GM19240 (cell line): ENCODE data around the gene RCAN2.

ENCODE experiments used
- DNase-seq: peaks from one replicate; pipeline ENCODE4 v3.0.0; 2011; ENCODE audit warnings: low spot score; ENCODE audit not compliant: insufficient read length

Gene RCAN2

DNA sequence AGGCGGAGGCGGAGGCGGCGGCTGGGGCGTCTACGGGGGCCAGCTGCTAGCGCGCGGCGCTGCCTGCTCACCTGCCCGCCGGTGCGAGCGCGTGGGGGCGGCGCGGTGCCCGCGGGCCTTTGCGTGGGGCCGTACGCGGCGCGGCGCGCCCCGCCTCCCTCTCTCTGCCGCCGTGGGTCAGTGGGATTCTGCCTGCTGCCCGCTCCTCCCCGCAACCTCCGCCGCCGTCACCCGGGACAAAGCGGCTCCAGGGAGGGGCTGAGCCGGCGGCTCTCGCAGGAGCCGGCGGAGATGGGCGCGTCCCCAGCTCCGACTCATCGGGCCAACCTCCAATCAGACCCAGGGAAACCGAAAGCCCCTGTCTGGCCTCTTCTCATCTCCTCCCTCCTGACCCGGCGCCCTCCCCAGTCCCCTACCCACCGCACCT lies at the start of gene RCAN2:
Gene RCAN2 (minus strand): TSS at position 249 of the 427 bp plus-strand sequence.
- DNase-seq: no peak

DNA sequence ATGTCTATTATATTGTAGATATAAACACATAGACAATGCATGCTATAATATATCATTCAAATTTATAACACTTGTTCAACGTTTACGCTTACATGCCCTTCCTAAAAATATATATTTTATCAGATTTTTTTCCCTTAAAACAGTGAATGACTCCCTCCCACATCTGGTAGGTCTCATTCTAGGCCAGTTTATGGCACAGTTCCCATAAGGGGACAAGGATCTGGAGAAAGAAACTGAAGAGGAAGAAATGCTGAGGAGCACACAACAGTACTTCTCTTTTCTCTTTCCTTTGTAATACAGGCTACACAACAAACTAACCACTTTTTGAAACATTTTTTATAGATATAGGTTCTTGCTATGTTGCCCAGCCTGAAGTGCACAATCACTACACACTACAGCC lies 48.6 kb upstream of the RCAN2 start:
- DNase-seq: no peak

DNA sequence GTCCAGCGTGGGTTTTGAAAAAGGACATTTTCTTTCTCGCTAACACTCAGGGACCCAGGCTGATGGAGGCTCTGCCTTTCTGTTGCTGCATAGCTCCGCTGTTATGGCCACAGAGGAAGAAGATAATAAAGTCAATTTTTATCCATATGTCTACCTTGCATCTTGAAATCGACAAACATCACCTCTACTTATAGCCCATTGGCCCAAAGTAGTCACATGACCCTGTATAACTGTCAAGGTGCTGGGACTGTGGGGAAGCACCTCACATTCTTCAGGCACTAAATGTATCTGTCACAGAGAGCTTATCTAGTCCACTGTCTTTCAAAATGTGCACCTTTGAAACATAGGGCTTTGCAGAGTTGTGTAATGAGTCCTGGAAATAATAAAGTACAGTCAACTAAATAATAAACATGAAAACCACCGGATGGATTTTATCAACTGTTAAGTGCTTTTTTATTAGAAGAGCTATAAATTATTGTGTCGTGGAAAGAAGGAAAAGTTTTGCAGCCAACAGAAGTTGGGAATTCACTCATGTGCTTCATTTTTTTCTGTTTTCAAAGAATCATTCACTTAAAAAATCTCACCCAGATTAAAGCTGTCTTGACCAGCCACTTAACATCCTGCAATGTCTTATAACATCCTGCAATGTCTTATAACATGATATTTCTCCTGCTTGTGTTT lies 47.7 kb upstream of the RCAN2 start:
- no peak for DNase-seq

DNA sequence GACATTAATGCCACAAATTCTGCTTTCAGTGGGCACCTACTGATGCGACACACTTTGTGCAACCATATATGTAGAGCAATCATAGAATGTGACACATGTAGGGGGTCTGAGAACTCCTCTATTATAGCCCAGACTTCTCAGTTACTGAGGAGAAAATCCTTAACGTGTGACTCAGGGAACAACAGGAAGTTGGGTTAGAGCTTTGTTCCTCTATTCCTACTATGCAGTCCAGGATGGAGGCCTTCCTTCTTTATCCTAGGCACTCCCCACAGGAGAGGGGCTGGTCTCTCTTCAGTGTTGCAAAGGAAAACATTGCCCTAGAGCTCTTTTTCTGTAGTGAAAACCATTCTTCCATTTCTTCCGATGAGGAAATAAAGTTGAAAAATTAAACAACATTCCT lies 39.6 kb upstream of the RCAN2 start:
- no peak for DNase-seq

DNA sequence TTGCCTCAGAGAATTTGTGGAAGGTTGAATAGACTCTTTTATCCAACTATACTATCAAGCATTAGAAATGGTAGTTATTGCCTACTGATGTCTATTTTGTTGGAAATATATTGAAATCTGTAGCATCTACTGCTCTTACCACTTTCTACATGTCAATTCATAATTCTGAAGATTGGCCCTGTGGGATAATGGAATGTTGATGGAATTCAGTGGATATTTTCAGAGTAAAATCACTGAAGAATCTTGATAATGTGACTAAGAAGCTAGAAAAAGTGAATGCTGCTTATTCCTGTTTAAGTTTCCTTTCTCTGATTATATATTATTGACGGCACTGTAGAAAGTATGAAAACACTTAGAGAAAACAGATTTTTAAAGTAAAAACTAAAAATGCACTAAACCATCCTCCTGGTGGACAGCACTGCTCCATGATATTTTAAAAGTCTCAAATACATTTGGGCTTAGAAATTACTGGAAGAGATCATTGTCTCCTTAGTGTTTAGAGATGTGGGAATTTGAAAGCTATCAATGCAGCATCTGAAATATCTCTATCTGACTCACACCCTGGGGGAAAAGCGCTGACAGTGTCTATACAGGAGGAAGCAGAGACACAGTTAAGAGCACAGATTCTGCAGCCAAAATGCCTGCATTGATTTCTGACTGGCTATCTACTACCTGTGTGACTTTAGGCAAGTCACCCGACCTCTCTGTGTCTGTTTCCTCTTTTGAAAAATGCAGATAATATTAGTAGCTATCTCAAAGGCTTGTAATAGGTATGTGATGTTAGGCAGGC lies 37.9 kb upstream of the RCAN2 start:
- no peak for DNase-seq

DNA sequence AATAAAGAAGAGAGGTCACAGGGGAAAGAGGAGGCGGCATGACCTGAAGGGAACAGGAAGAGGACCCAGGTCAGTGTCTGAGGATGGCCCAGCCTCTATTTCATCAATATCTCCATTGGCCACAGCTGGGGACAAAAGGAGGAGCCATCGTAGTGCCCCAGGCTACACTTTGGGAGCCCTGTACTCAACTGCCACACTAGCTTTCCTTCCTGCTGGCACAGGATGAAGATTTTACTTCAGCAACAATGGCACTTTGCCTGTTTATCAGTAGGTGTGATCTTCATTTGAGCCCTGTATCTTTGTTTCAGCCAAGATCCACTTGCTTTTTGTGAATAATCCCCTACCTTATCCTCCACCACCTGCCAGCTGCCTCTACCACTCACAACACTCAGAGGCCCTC lies 35.4 kb upstream of the RCAN2 start:
- DNase-seq: no peak

DNA sequence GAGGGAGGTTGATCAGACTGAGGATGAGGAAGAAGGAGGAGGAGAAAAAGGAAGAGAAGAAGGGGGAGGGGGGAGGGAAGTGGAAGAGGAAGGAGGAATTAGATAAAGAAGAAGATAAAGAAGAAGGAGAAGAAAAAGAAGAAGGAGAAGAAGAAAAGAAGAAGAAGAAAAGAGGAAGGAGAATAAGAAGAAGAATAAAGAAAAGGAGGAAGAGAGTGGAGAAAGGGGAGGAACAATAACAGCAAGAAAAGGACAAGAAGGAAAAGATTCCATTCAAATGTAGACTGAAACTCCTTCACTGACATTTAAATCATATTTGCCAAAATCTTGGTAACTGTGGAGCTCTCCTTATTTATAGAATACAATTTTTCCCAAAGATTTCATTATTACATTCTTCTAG lies 34.3 kb upstream of the RCAN2 start:
- no peak for DNase-seq

DNA sequence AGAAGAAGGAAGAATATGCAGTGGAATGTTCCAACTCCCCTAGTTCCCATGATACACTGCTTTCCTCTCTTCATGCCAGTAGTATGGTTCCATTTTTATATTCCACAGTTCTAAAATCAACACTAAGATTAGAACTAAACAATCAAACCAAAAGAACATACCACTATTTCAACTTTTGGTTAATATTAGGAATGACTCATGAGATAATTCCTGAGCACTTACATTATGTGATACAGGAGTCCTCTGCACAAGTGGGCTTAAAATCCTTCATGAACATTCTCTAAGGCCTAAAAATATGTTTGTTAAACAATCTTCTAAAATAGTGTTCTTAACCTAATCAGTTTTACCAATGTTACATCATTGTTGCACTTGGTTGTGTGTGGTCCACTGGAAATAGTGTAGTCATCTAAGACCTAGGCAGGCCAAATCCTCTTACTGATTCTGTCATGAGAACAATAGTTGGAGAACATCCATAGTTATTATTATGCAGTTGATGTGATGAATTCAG lies 30.3 kb upstream of the RCAN2 start:
- no peak for DNase-seq

DNA sequence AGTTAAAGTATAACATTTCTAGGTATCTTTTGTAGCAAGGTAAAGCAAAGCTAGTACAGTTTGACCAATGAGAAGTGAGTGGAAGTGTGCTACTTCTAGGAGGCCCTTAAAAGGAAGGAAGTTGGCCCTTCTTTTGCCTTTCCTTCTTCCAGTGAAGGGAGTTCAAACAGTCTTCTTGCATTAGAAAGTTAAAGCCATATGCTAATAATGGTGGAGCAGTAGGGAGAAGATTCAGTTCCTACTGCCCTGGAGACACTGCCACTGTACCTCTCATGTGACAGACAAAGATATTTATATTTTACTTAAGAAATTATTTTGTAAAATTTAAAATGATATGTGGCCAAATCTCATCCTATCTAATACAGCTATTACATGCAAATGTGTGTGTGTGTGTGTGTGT lies 26.0 kb upstream of the RCAN2 start:
- no peak for DNase-seq

DNA sequence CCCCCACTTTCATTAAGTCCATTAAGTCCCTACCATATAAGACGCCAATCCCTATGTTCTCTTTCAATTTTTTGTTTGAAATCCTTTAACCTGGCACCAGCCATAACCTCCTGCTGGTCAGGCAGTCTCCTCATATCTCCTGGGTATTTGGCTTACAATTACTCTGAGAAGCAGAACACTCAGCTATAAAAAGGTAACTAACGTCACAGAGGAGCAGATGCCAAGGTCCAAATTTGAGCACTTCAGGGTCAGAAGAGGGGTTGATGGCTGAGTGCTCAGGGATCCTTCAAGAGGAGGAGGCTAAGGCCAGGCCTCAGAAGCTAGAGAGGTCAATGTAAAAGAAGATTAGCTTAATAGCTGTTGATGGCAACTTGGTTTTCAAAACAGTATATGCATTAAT lies 22.3 kb upstream of the RCAN2 start:
- no peak for DNase-seq

DNA sequence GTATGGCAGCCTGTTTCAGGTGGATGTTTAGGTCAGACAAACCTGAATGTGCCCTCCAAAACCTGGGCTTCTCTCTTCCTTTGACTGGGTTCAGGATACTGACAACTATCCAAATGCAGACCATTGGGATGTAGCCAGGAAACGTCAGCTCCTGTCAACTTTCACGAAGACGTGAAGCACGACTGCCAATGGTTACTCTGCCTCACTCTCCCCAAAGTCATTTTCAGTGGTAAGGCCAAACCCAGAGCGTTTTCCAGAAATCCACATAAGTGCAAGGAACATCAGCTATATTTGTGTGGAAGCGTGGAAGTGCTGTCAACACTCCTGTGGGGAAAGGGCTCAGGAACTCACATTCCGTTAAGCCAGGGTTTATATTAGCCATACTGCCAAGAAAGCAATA lies 20.1 kb upstream of the RCAN2 start:
- DNase-seq: no peak

DNA sequence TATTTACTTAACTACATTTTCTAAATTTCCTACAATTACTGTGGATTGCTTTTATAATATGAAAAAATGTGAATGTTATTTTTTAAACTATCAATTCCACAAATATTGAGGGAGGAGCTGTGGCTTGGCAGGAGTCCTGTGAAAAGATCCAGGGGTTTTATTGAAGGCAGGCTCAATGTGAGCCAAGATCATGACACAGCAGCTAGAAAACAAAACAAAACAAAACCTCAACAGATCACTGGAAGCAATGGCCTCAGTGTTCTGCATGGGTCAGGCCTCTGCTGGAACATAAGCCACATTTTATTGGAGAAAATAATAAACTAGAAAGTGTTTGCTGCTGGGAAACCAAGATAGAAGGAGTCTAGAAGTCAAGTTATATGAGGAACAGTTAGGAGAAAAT lies 19.4 kb upstream of the RCAN2 start:
- no peak for DNase-seq

DNA sequence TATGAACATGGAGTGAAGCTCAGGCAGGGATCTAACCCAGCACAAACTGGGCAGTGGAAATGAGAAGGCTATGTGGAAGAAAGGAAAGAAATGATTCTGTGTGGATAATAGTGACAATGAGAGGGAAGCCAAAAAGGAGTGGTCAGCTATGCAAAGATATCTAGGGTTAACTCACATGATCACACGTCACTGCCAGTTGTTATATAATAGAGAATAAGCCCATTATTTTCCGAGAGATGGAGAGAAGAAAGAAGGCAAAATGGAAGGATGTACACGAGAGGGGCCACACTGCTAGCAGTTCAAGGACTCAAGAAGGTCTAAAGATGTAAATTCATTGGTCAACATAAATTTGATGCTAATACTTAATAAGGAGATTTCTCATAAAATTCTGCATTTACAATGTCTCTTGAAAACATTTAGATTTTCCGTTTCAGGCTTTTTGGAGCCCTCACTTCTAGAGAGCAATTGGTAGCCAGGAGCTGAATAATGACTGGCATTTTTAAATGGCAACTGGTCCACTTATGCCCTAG lies 18.8 kb upstream of the RCAN2 start:
- no peak for DNase-seq

DNA sequence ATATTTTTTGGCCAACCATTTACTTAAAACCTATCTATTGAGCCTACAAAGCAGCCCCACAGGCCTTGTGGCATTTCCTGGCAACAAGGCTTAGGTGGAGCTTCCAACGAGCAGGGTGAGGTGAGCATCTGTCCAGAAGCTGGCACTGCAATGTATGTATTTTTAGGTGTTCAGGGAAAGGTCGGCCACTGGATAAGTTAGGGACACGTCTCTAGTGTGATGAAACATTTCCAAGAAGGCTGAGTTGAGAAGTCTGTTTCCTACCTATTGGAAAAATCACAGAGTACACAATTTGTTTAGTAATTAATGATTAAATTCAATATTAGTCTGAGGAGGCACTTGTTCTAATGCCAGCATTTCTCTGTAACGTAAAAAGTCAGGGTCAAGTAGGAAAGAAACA lies 17.8 kb upstream of the RCAN2 start:
- no peak for DNase-seq

DNA sequence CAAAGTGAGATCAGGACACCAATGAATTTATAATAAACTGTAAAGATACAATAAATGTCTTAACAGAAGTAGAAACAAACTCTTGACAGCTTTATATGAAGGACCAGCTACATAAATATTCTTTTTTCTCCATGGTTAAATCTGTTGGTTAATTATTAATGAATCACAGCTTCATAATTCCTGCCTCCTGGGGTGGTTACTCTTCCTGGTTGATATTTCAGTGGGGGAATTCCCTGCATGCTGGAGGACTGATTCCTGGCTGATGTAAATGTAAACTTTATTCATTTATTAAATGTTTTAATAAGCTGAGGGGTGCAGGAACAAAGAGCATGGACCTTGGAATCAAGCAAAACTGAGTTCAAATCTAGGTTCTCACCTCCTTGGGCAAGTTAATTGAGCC lies 16.2 kb upstream of the RCAN2 start:
- DNase-seq: no peak

DNA sequence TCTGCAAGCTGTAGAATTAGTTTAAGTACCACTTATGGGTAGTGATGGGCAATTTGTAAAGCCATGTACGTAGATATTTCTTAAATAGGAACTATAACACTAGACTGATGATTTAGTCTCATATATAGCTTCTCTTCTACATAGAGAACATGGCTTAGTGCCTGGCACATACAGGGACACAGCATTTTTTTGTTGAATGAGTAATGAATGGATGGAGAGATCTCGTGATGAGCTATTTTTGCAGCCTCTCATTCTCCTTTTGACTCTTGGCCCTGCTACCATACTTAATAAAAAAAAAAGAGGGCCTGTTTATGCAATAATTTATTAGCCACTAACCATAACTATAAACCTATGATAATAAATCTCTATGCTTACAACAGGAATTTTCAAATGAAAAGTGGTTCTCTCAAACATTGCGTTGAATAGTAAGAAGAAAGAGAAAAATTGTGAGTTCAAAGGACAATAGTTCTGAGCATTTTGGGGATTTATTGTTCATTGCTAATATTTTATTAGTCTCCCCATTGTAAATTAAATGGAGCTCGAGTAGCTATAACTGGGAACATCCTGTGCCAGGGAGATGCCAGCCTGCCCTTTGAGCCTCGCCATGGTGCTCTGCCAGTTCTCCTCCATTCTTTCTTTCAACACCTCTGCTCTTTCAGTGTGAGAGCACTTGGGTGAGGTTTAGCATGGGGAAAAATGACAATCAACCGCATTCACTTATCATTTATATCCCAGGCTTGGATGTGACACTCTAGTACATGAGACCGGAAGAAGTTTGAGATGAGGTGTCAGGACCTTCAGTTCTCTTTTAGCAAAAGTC lies 14.7 kb upstream of the RCAN2 start:
- DNase-seq: no peak

DNA sequence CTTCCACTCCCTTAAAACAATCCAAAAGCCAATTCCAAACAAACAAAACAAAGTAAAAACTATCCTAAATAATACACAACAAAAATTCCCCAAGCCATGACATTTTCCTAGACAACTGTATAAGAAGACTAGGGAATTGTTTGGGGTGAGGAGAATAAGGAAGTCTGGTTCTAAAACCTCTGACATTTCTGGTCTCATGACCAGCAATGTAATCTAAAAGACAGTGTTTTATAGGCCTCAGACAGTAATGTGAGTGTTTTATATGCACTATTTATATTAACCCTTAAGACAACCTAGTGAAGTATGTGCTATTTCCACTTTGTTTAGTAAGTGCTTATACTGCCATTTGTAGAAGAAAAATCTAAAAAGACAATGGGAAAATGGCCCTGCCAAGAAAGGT lies 13.0 kb upstream of the RCAN2 start:
- DNase-seq: no peak

DNA sequence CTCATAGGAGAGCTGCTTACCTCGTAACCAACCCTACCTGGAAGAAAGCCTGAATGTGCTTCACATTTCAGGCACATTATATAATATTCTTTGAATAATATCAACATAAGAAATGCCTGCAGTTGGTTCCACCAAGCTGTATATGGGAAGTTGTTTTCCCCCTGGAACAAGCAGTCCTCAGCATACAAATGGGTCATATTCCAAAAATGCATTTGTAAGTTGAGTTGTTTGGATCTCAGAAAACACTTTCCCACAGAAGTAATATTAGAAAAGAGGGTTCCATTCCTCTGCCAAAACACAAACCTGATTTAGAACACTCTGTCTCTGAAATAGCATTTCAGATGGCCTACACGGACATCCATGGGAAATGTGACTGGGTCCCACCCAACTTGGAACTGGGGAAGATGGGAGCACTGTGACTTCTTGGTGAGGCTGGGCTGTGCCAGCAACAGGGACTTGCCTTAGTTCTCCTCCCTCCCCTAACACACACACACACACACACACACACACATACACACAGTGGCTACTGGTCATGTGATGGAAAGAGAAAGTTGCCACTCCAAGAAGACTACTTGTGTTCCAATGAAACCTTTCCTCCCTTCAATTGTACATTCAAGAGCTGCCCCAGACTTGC lies 11.4 kb upstream of the RCAN2 start:
- DNase-seq: no peak

DNA sequence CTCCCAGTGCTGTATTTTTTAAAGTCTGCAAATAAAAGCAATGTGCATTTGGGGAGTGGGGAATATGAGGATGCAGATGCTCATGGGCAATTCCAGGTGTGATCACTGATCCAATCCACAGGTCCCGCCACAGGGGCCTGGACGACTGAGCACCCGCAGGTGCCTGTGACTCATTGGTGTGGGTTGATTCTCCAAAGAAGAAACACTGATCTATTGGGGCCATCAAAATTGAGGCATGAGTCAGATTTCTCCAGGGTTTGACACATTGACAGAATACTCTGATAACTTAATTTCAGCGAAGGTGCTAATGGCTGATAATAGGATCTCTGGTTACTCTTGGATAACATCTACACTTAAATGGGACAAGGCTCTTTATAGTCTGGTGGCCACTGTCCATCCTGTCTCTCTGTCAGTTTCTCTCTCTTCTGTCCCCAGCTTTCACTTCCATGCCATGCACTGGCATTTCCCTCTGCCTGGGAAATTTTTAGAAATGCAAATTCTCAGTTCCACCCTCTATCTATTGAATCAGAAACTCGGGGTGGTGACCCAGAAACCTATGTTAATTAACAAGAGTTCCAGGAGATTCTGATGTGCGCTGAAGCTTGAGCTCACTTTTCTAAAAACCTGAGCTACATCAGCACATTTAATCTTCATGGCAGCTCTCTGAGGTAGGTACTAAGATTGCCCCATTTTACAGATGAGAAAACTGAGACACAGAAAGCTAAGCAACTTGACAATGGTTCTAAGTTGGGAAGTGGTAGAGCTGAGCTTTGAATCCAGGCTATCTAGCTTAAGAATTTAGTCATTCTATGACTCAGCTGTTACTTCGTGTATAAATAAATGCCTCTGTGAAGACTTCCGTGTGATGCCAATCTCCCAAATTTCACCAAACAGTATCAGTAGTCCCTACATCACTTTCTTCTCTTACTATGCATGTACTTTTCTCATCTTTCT lies 10.2 kb upstream of the RCAN2 start:
- DNase-seq: no peak

DNA sequence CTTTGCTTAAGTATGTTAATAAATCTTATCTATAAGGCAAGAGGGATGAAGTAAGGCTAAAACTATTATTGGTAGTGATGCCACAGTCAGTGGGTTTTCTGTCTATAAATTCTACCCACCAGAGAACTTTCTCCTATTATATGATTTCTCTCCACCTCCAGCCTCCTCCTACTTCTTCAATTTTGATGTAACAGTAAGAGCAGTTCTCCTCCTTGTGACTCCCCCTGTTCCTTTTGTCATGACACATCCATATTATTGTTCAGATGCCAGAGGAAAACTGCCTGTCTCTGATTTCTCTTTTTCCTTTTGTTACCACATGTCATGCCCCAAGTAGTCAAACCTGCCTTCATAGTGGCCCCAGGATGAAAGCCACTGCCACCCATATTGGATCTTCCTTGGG lies 9.1 kb upstream of the RCAN2 start:
- DNase-seq: no peak
